Stimulated activated CD4-positive, alpha-beta T cell treated with anti-CD3 and anti-CD28 coated beads, Interleukin-4, amount 100 ng/mL, for 24 hours (primary cell): ENCODE results near the gene OR7C2.

Source experiments
- DNase-seq: peaks from one replicate; pipeline ENCODE4 v3.0.0-alpha.2; 2020

OR7C2 gene

DNA sequence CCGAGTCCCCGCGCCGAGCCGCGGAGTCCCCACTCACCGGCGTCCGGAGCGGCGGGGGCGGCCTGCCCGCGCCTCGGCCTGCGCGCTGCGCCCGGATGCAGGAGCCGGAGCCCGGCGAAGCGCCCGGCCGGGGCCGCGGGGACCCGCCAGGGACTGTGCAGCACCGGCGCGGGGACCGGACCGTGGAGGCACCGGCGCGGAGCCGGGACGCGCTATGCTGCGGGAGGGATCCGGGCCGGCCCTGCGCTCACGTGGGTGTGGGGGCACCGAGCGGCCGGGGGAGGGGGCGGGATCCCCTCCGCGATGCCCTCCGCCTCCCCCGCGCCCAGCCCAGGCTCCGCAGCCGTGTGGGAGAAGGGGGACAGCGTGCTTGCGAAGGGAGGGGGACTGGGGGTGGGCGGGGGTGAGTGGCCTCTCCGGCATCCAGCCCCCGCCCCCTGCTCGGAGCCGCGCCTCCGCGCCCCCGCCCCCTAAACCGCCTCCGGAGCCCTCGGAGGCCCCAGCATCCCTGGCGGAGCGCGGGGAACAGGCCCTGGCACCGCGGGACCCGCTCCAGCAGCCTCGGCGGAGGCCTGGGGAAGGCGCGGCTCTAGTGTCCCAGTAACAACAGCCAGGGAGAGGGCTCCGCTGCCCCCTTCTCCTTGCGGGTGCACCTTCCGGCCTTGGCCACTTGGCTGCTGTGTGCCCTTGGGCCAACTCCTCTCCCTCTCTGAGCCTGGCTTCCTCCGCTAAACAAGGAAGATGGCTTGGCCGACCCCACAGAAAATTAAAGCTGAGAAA is 38.4 kb downstream of the OR7C2 start, which contains the start of gene SLC1A6:
TSS of gene SLC1A6 (minus strand) at position 389 of the 780 bp plus-strand sequence. CDS start 6,954 bp downstream, outside the sequence.
- DNase-seq, result no peak

DNA sequence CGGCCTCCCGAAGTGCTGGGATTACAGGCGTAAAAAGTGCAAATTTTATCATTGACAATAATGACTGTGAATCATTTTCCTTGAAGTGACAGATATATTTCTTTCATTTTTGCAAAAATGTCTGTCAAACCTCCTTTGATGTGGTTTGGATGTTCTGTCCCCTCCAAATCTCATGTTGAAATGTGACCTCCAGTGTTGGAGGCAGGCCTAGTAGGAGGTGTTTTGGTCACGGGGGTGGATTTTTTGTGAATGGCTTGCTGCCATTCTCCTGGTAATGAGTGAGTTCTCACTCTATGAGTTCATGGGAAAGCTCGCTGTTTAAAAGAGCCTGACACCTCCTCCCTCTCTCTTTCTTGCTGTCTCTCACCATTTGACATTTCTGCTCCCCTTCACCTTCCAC is 43.8 kb downstream of the OR7C2 start:
- DNase-seq, result no peak
